IMR-90 (cell line): ENCODE results near the gene SFTPD. TPM values are rescaled to one million over a fixed set of nuclear protein-coding genes. Genes with fewer than 3 reads are reported as not detected.
"Not testable (repeated sequence)": the region's sequence is repeated elsewhere in the genome, so short reads cannot be mapped to it uniquely, and the experiment has no call there.

ENCODE experiments used
- ATAC-seq: fragments of 200-7000 bp; cut with Tn5 transposase; 2 replicates; pipeline ENCODE4 v1.9.1; 2020; ENCODE audit warnings: low read depth, mild to moderate bottlenecking, moderate library complexity
- BruUV-seq: library from RNA; stranded (reverse); fragments of 400-500 nt; replicated peaks from 2 replicates; lab custom pipeline; 2021; lab: Mats Ljungman, UMichigan
- CTCF ChIA-PET: fragments of 300-600 bp; formaldehyde crosslinking; extraction: SDS; loops from one replicate; lab custom pipeline; 2021; ENCODE audit warnings: antibody characterized with exemption; lab: Yijun Ruan, JAX
- POLR2A ChIA-PET: fragments of 300-600 bp; sonication (Branson Sonifier 250); formaldehyde crosslinking; loops from one replicate; lab custom pipeline; 2022; ENCODE audit warnings: antibody characterized with exemption; ENCODE audit not compliant: unreplicated experiment; lab: Charles Lee
- DNase-seq: peaks from one replicate; pipeline ENCODE4 v3.0.0; 2013
- H2AFZ ChIP-seq: replicated peaks from 2 replicates; pipeline ENCODE3; 2013; ENCODE audit warnings: low read length, mild to moderate bottlenecking; ENCODE audit not compliant: poor library complexity
- H2AK5ac ChIP-seq: 2 replicates; pipeline ENCODE4 v1.6.1; 2013; ENCODE audit warnings: low read depth, low read length, inconsistent platforms
- H2AK9ac ChIP-seq: replicated peaks from 2 replicates; pipeline ENCODE3; 2013; ENCODE audit warnings: mild to moderate bottlenecking, low read depth, low read length, moderate library complexity; ENCODE audit not compliant: poor library complexity
- H2BK120ac ChIP-seq: 2 replicates; pipeline ENCODE4 v1.6.1; 2013; ENCODE audit warnings: low read depth, low read length, inconsistent platforms
- H2BK15ac ChIP-seq: 3 replicates; pipeline ENCODE4 v1.6.1; 2013; ENCODE audit warnings: low read depth, low read length, inconsistent platforms
- H2BK20ac ChIP-seq: 2 replicates; pipeline ENCODE4 v1.6.1; 2013; ENCODE audit warnings: low read depth, mild to moderate bottlenecking, inconsistent platforms, low read length, moderate library complexity
- H2BK5ac ChIP-seq: 2 replicates; pipeline ENCODE4 v1.6.1; 2013; ENCODE audit warnings: mild to moderate bottlenecking, low read depth, low read length, inconsistent platforms; ENCODE audit not compliant: poor library complexity, severe bottlenecking
- H3K14ac ChIP-seq: replicated peaks from 2 replicates; pipeline ENCODE4 v1.6.1; 2013; ENCODE audit warnings: low read depth, low read length, inconsistent platforms
- H3K18ac ChIP-seq: 2 replicates; pipeline ENCODE4 v1.6.1; 2013; ENCODE audit warnings: low read depth, low read length, control low read depth
- H3K23ac ChIP-seq: 2 replicates; pipeline ENCODE4 v1.6.1; 2013; ENCODE audit warnings: low read depth, low read length, inconsistent platforms
- H3K27ac ChIP-seq: 2 replicates; pipeline ENCODE4 v1.5.1; 2013; ENCODE audit warnings: mild to moderate bottlenecking, control low read depth, low read length; ENCODE audit not compliant: insufficient read depth
- H3K27me3 ChIP-seq: 2 replicates; pipeline ENCODE4 v1.6.1; 2013; ENCODE audit warnings: low read length; ENCODE audit not compliant: control insufficient read depth, insufficient read depth
- H3K36me3 ChIP-seq: 2 replicates; pipeline ENCODE4 v1.6.1; 2013; ENCODE audit warnings: low read length, mixed read lengths; ENCODE audit not compliant: control insufficient read depth, insufficient read depth
- H3K4ac ChIP-seq: 2 replicates; pipeline ENCODE4 v1.6.1; 2013; ENCODE audit warnings: low read depth, low read length, inconsistent platforms
- H3K4me1 ChIP-seq: 2 replicates; pipeline ENCODE4 v1.6.1; 2013; ENCODE audit warnings: low read length, mixed read lengths; ENCODE audit not compliant: control insufficient read depth, insufficient read depth
- H3K4me2 ChIP-seq: 2 replicates; pipeline ENCODE4 v1.6.1; 2013; ENCODE audit warnings: low read depth, mild to moderate bottlenecking, control low read depth, low read length, moderate library complexity
- H3K4me3 ChIP-seq: 2 replicates; pipeline ENCODE4 v1.5.1; 2013; ENCODE audit warnings: low read depth, mild to moderate bottlenecking, control low read depth, low read length, moderate library complexity; ENCODE audit not compliant: insufficient read depth
- H3K56ac ChIP-seq: 2 replicates; pipeline ENCODE4 v1.6.1; 2013; ENCODE audit warnings: low read length, inconsistent platforms; ENCODE audit not compliant: insufficient read depth; ENCODE audit errors: extremely low read depth
- H3K79me1 ChIP-seq, 2 experiments: 2 replicates each; pipeline ENCODE4 v1.6.1; 2013; ENCODE audit warnings: low read length in 2 of 2, inconsistent platforms in 1 of 2, low read depth in 1 of 2
- H3K9ac ChIP-seq: 2 replicates; pipeline ENCODE4 v1.6.1; 2013; ENCODE audit warnings: low read depth, low read length, control low read depth
- H3K9me1 ChIP-seq: 2 replicates; pipeline ENCODE4 v1.6.1; 2013; ENCODE audit warnings: low read length, inconsistent platforms; ENCODE audit not compliant: insufficient read depth
- H3K9me3 ChIP-seq: 2 replicates; pipeline ENCODE4 v1.6.1; 2013; ENCODE audit warnings: low read length; ENCODE audit not compliant: control insufficient read depth, insufficient read depth
- H4K20me1 ChIP-seq: 2 replicates; pipeline ENCODE4 v1.6.1; 2013; ENCODE audit warnings: low read length, inconsistent platforms; ENCODE audit not compliant: insufficient read depth
- H4K5ac ChIP-seq: 2 replicates; pipeline ENCODE4 v1.6.1; 2013; ENCODE audit warnings: mild to moderate bottlenecking, low read depth, low read length, control low read depth
- H4K8ac ChIP-seq, 2 experiments: 2 replicates each; pipeline ENCODE4 v1.6.1; 2013; ENCODE audit warnings: low read depth in 2 of 2, low read length in 2 of 2, control low read depth in 1 of 2, inconsistent platforms in 1 of 2
- H4K91ac ChIP-seq: 2 replicates; pipeline ENCODE4 v1.6.1; 2013; ENCODE audit warnings: low read depth, low read length, inconsistent platforms; ENCODE audit not compliant: insufficient read depth
- ELK1 ChIP-seq: fragments of 150-350 bp; IDR thresholded peaks from 2 replicates; pipeline ENCODE4 v1.6.1; 2016; ENCODE audit warnings: low read depth, mild to moderate bottlenecking, low read length, moderate library complexity, borderline replicate concordance
- MAFK ChIP-seq: IDR thresholded peaks from 2 replicates; pipeline ENCODE4 v1.6.1; 2012; ENCODE audit warnings: low read depth, low read length, improper control_type of control experiment
- MXI1 ChIP-seq: IDR thresholded peaks from 2 replicates; pipeline ENCODE4 v1.6.1; 2012; ENCODE audit warnings: low read depth, mild to moderate bottlenecking, low read length, moderate library complexity, borderline replicate concordance
- NFE2L2 ChIP-seq: fragments of 150-350 bp; IDR thresholded peaks from 2 replicates; pipeline ENCODE4 v1.6.1; 2016; ENCODE audit warnings: low read depth, mild to moderate bottlenecking, low read length
- WGBS, 2 experiments: methylation state at CpG; one replicate each; pipeline versions ENCODE4 v1.1.5 to v1.1.7; 2013; ENCODE audit warnings: missing lambda C conversion rate in 2 of 2; ENCODE audit not compliant: insufficient read length in 1 of 2; ENCODE audit errors: extremely low coverage in 2 of 2; 5-methylcytosine and 5-hydroxymethylcytosine counted together
- dilution Hi-C: fragments of 300-500 bp; cut with HindIII; formaldehyde crosslinking; loops from one replicate; pipeline ENCODE4 v1.14.3; 2018; ENCODE audit warnings: low sequenced_read_pairs; ENCODE audit not compliant: unreplicated experiment
- in situ Hi-C: fragments of 300-500 bp; cut with MboI; formaldehyde crosslinking; loops from 3 replicates; pipeline ENCODE4 v1.14.3; 2019; ENCODE audit warnings: low sequenced_read_pairs, inconsistent platforms, mixed read lengths
- intact Hi-C: fragments of 100-400 bp; cut with micrococcal nuclease; formaldehyde crosslinking; loops from 2 replicates; pipeline ENCODE4 v1.10.0; 2022
- polyA plus RNA-seq, 3 experiments: library from polyadenylated mRNA; depleted of rRNA; stranded (reverse); fragments of >200 nt; gene quantifications; 2 replicates each; pipeline ENCODE4 v1.2.3, GENCODE V29; 2012; ENCODE audit warnings: low replicate concordance in 1 of 3
- total RNA-seq: library from RNA; depleted of rRNA; stranded (reverse); fragments of >200 nt; gene quantifications from 2 replicates; pipeline ENCODE4 v1.2.3, GENCODE V29; 2012

The SFTPD gene
- total and polyA plus RNA-seq, 2 of the 4 experiments (the other 2 are of a cell fraction) = not detected

- TF ChIP-seq NFE2L2 = no peak
- no peak for TF ChIP-seq MAFK
- TF ChIP-seq ELK1 = no peak
- no peak for TF ChIP-seq MXI1
Measured at GRCh38 chr10:79904671-79905321, 44.1 kb downstream of the SFTPD start (continued).

- H3K4me3 ChIP-seq, H2BK5ac ChIP-seq, H3K18ac ChIP-seq, H3K27me3 ChIP-seq, H2BK20ac ChIP-seq, H3K23ac ChIP-seq, H2BK120ac ChIP-seq, H3K4me2 ChIP-seq, H3K36me3 ChIP-seq, H4K8ac ChIP-seq, POLR2A ChIA-PET, H3K9me1 ChIP-seq, H3K27ac ChIP-seq, intact Hi-C loops, H2AK5ac ChIP-seq, H3K79me1 ChIP-seq, H3K9ac ChIP-seq, H2AFZ ChIP-seq, H3K14ac ChIP-seq, H3K56ac ChIP-seq, BruUV-seq, dilution Hi-C loops, ATAC-seq, H4K5ac ChIP-seq, in situ Hi-C loops, DNase-seq, CTCF ChIA-PET, H3K4ac ChIP-seq, H3K4me1 ChIP-seq, H4K20me1 ChIP-seq, H3K9me3 ChIP-seq, H4K91ac ChIP-seq, H2AK9ac ChIP-seq, H2BK15ac ChIP-seq: not testable (repeated sequence)
- no CpG with 5 or more reads among the region's 1 CpG for WGBS, 2 experiments
Measured at GRCh38 chr10:79901571-79901970, 47.3 kb downstream of the SFTPD start.
